Endothelial cell (in vitro differentiated cells): ENCODE measurements around the gene C17orf113. TPM values are rescaled to one million over a fixed set of nuclear protein-coding genes. Genes with fewer than 3 reads are reported as not detected.
A peak's percentile ranks its signal among the peaks of the same experiment; 100 is the strongest.

Source experiments
- DNase-seq: peaks from one replicate; pipeline ENCODE4 v3.0.0; 2021; ENCODE audit warnings: low spot score
- H3K27ac Mint-ChIP-seq: one replicate; pipeline ENCODE4 v1.8.0; 2021; ENCODE audit warnings: mixed read lengths, inconsistent platforms; ENCODE audit not compliant: unreplicated experiment
- H3K27me3 Mint-ChIP-seq: one replicate; pipeline ENCODE4 v1.8.0; 2021; ENCODE audit warnings: mild to moderate bottlenecking, moderate library complexity, mixed read lengths, inconsistent platforms; ENCODE audit not compliant: unreplicated experiment
- H3K36me3 Mint-ChIP-seq: one replicate; pipeline ENCODE4 v1.8.0; 2021; ENCODE audit warnings: mild to moderate bottlenecking, low read depth, mixed read lengths, inconsistent platforms; ENCODE audit not compliant: unreplicated experiment
- H3K4me1 Mint-ChIP-seq: one replicate; pipeline ENCODE4 v1.8.0; 2021; ENCODE audit warnings: mild to moderate bottlenecking, mixed read lengths, inconsistent platforms; ENCODE audit not compliant: unreplicated experiment
- H3K4me3 Mint-ChIP-seq: one replicate; pipeline ENCODE4 v1.8.0; 2021; ENCODE audit warnings: mild to moderate bottlenecking, mixed read lengths, inconsistent platforms; ENCODE audit not compliant: unreplicated experiment
- H3K9me3 Mint-ChIP-seq: one replicate; pipeline ENCODE4 v1.8.0; 2021; ENCODE audit warnings: mixed read lengths, inconsistent platforms; ENCODE audit not compliant: unreplicated experiment
- CTCF ChIP-seq: fragments of 200-600 bp; sonication (generic); IDR thresholded peaks from one replicate; pipeline ENCODE4 v1.5.0; 2021; ENCODE audit warnings: antibody characterized with exemption; ENCODE audit not compliant: unreplicated experiment
- total RNA-seq: library from RNA; stranded (reverse); fragmentation: NEBNext Ultra II Directional; extraction: Animal tissue kit (Norgen Biotek cat#: 25700); gene quantifications from one replicate; pipeline ENCODE4 v1.2.1, GENCODE V29; 2021; ENCODE audit not compliant: unreplicated experiment

C17orf113 gene
- total RNA-seq, 1 donor from 2014 or later: 1.6 TPM

DNA sequence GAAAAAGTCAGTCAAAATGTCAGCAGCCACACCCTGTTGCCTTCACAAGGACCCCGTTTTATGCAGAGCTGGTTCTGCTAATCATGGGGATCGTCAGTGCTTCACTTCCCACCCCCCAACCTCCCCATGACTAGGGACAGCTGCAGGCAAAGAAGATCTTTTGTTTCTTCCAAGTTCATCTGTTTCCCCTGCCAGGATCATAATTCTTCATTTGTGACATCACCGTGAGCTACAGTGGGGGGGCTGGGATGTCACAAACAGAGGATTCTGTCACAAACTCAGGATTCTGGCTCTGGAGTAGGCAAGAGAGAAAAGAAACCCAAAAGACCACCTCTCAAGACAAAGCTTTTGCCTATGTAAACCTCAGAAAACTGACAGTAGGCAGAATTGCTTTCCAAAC is 57.8 kb downstream of the C17orf113 start:
- TF ChIP-seq CTCF: no peak
- Mint-ChIP-seq H3K4me1 (peaks cover 3% of the 10 kb centered on the region), H3K27ac (no peak overlapping the region), H3K4me3 (no peak overlapping the region), H3K27me3 (no peaks in the 10 kb centered on the region), H3K9me3 (no peaks in the 10 kb centered on the region), H3K36me3 (peaks cover 45% of the 10 kb centered on the region)
- no peak for DNase-seq

- Mint-ChIP-seq H3K27me3 (no peaks in the 10 kb centered on the region), H3K9me3 (no peaks in the 10 kb centered on the region), H3K4me1 (peaks cover 7% of the 10 kb centered on the region), H3K4me3 (no peak overlapping the region), H3K27ac (no peak overlapping the region), H3K36me3 (peaks cover 40% of the 10 kb centered on the region)
- no peak for TF ChIP-seq CTCF
- no peak for DNase-seq
Measured at GRCh38 chr17:41989702-41990419, 60.5 kb downstream of the C17orf113 start.

DNA sequence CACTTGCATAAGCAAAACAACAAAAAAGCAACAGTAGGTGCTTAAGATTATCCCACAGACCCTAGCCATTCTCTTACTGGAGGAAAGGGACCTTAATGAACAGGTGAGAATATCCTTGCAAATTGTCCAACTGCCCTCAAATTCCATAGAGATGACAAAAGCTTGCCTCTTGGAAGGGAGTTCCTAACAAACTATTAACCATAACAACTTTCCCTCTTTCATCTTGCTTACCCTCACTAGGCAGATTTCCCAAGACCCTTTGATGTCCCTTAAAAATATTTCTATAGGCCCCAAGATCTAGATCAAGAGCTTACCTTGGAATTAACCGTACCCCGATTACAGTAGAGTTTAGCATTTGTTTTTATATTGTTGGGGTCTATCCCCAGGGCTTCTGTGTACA is 62.0 kb downstream of the C17orf113 start:
- H3K36me3 Mint-ChIP-seq: peaks cover 40% of the 10 kb centered on the region
- H3K27ac Mint-ChIP-seq: peak overlapping the region; percentile 8
- H3K27me3 Mint-ChIP-seq: no peaks in the 10 kb centered on the region
- DNase-seq: no peak
- no peak overlapping the region for H3K4me3 Mint-ChIP-seq
- no peak for TF ChIP-seq CTCF
- H3K4me1 Mint-ChIP-seq: peaks cover 7% of the 10 kb centered on the region
- H3K9me3 Mint-ChIP-seq: no peaks in the 10 kb centered on the region

Other genes starting within 250 kb of the C17orf113 start
- gene P3H4, start 238.7 kb downstream of the C17orf113 start, total RNA-seq: 22.6 TPM
- 167 TPM for gene FKBP10, start 237.6 kb downstream of the C17orf113 start, total RNA-seq
- 79.9 TPM for gene NT5C3B, start 214.4 kb downstream of the C17orf113 start, total RNA-seq
- gene KLHL10, start 212.8 kb downstream of the C17orf113 start, total RNA-seq: not detected
- gene KLHL11, start 185.2 kb downstream of the C17orf113 start, total RNA-seq: 9.0 TPM
- gene ACLY, start 131.7 kb downstream of the C17orf113 start, total RNA-seq: 376 TPM
- 2.2 TPM for gene ODAD4, start 120.0 kb downstream of the C17orf113 start, total RNA-seq
- 82.1 TPM for gene CNP, start 83.8 kb downstream of the C17orf113 start, total RNA-seq
- 92.8 TPM for gene DNAJC7, start 33.2 kb downstream of the C17orf113 start, total RNA-seq
- gene NKIRAS2, start 30.5 kb downstream of the C17orf113 start, total RNA-seq: 67.4 TPM
- gene ZNF385C, start 47.9 kb upstream of the C17orf113 start, total RNA-seq: 1.3 TPM
- gene DHX58, start 62.1 kb upstream of the C17orf113 start, total RNA-seq: 0.41 TPM
- gene KAT2A, start 70.8 kb upstream of the C17orf113 start, total RNA-seq: 22.8 TPM
- not detected for gene HSPB9, start 72.2 kb upstream of the C17orf113 start, total RNA-seq
- 144 TPM for gene RAB5C, start 104.4 kb upstream of the C17orf113 start, total RNA-seq
- gene KCNH4, start 130.5 kb upstream of the C17orf113 start, total RNA-seq: 0.08 TPM
- not detected for gene HCRT, start 134.9 kb upstream of the C17orf113 start, total RNA-seq
- gene GHDC, start 143.9 kb upstream of the C17orf113 start, total RNA-seq: 7.2 TPM
- 40.2 TPM for gene STAT5B, start 225.8 kb upstream of the C17orf113 start, total RNA-seq
- gene STAT5A, start 237.9 kb upstream of the C17orf113 start, total RNA-seq: 67.2 TPM